H9 (cell line): ENCODE measurements around the gene ATG5. TPM values are rescaled to one million over a fixed set of nuclear protein-coding genes. Genes with fewer than 3 reads are reported as not detected.

Source experiments
- DNase-seq: peaks from one replicate; pipeline ENCODE4 v3.0.0-alpha.2; 2017
- H2AFZ ChIP-seq: one replicate; pipeline ENCODE4 v1.6.1; 2013; ENCODE audit warnings: mild to moderate bottlenecking, low read length, control low read depth, moderate library complexity
- H2AK5ac ChIP-seq: 2 replicates; pipeline ENCODE4 v1.6.1; 2013; ENCODE audit warnings: low read length, control low read depth, mixed read lengths; ENCODE audit not compliant: insufficient read length
- H2BK120ac ChIP-seq: one replicate; pipeline ENCODE4 v1.6.1; 2013; ENCODE audit warnings: low read depth, mild to moderate bottlenecking, low read length, control low read depth, inconsistent platforms; ENCODE audit not compliant: poor library complexity, severe bottlenecking
- H2BK12ac ChIP-seq: 2 replicates; pipeline ENCODE4 v1.6.1; 2013; ENCODE audit warnings: low read length, control low read depth, mixed read lengths, low read depth; ENCODE audit not compliant: insufficient read length
- H2BK15ac ChIP-seq: 2 replicates; pipeline ENCODE4 v1.6.1; 2013; ENCODE audit warnings: low read depth, low read length, control low read depth
- H2BK20ac ChIP-seq: one replicate; pipeline ENCODE4 v1.6.1; 2013; ENCODE audit warnings: low read depth, mild to moderate bottlenecking, low read length, control low read depth, inconsistent platforms; ENCODE audit not compliant: poor library complexity, severe bottlenecking
- H2BK5ac ChIP-seq: 2 replicates; pipeline ENCODE4 v1.6.1; 2013; ENCODE audit warnings: low read length, control low read depth, mixed read lengths; ENCODE audit not compliant: insufficient read length
- H3K14ac ChIP-seq: 2 replicates; pipeline ENCODE4 v1.6.1; 2013; ENCODE audit warnings: low read length, control low read depth; ENCODE audit not compliant: insufficient read depth
- H3K18ac ChIP-seq: 2 replicates; pipeline ENCODE4 v1.6.1; 2013; ENCODE audit warnings: low read depth, mild to moderate bottlenecking, mixed read lengths, low read length, control low read depth; ENCODE audit not compliant: insufficient read length
- H3K23ac ChIP-seq: 2 replicates; pipeline ENCODE4 v1.6.1; 2013; ENCODE audit warnings: low read length, control low read depth, mixed read lengths, low read depth; ENCODE audit not compliant: insufficient read length
- H3K23me2 ChIP-seq: 2 replicates; pipeline ENCODE4 v1.6.1; 2013; ENCODE audit warnings: low read depth, mild to moderate bottlenecking, mixed read lengths, low read length, control low read depth; ENCODE audit not compliant: insufficient read length, poor library complexity, severe bottlenecking
- H3K27ac ChIP-seq: 2 replicates; pipeline ENCODE4 v1.5.1; 2013; ENCODE audit warnings: low read length, control low read depth, mixed read lengths, low read depth; ENCODE audit not compliant: insufficient read length
- H3K27me3 ChIP-seq: 2 replicates; pipeline ENCODE4 v1.6.1; 2013; ENCODE audit warnings: low read length, control low read depth, inconsistent platforms; ENCODE audit not compliant: insufficient read depth
- H3K4ac ChIP-seq: 2 replicates; pipeline ENCODE4 v1.6.1; 2013; ENCODE audit warnings: low read depth, mild to moderate bottlenecking, control low read depth, inconsistent platforms, low read length, moderate library complexity
- H3K4me1 ChIP-seq: 2 replicates; pipeline ENCODE4 v1.6.1; 2013; ENCODE audit warnings: low read length, control low read depth, inconsistent platforms; ENCODE audit not compliant: insufficient read depth
- H3K4me2 ChIP-seq: 2 replicates; pipeline ENCODE4 v1.6.1; 2013; ENCODE audit warnings: low read length, control low read depth, mixed read lengths; ENCODE audit not compliant: insufficient read length, insufficient read depth
- H3K56ac ChIP-seq: 2 replicates; pipeline ENCODE4 v1.6.1; 2013; ENCODE audit warnings: low read depth, mild to moderate bottlenecking, mixed read lengths, low read length, control low read depth; ENCODE audit not compliant: insufficient read length
- H3K79me1 ChIP-seq: 2 replicates; pipeline ENCODE4 v1.6.1; 2013; ENCODE audit warnings: low read depth, mild to moderate bottlenecking, moderate library complexity, low read length, control low read depth, inconsistent platforms; ENCODE audit not compliant: insufficient read depth, poor library complexity, severe bottlenecking
- H3K79me2 ChIP-seq: 2 replicates; pipeline ENCODE4 v1.6.1; 2013; ENCODE audit warnings: low read length, control low read depth, inconsistent platforms; ENCODE audit not compliant: insufficient read depth
- H3K9ac ChIP-seq: 2 replicates; pipeline ENCODE4 v1.6.1; 2013; ENCODE audit warnings: low read length, control low read depth, mixed read lengths; ENCODE audit not compliant: insufficient read length; ENCODE audit errors: extremely low read depth
- H3K9me3 ChIP-seq: one replicate; pipeline ENCODE4 v1.6.1; 2013; ENCODE audit warnings: low read depth, low read length, inconsistent platforms; ENCODE audit not compliant: control insufficient read depth
- H3T11ph ChIP-seq: one replicate; pipeline ENCODE4 v1.6.1; 2013; ENCODE audit warnings: mild to moderate bottlenecking, low read length, control low read depth, inconsistent platforms
- H4K20me1 ChIP-seq: one replicate; pipeline ENCODE4 v1.6.1; 2013; ENCODE audit not compliant: control insufficient read depth, insufficient read length, insufficient read depth
- H4K5ac ChIP-seq: 2 replicates; pipeline ENCODE4 v1.6.1; 2013; ENCODE audit warnings: low read depth, mild to moderate bottlenecking, mixed read lengths, low read length, control low read depth; ENCODE audit not compliant: insufficient read length
- H4K8ac ChIP-seq: replicated peaks from 2 replicates; pipeline ENCODE4 v1.6.1; 2013; ENCODE audit warnings: low read length, control low read depth, mixed read lengths, low read depth; ENCODE audit not compliant: insufficient read length
- H4K91ac ChIP-seq: 2 replicates; pipeline ENCODE4 v1.6.1; 2013; ENCODE audit warnings: low read depth, mild to moderate bottlenecking, moderate library complexity, mixed read lengths, low read length, control low read depth; ENCODE audit not compliant: insufficient read length
- H3K27ac Mint-ChIP-seq, 3 experiments: 2 replicates in 2 of 3; 3 replicates in 1 of 3; pipeline ENCODE4 v1.8.0; 2020 to 2021; ENCODE audit warnings: mixed read lengths in 3 of 3, mild to moderate bottlenecking in 1 of 3, moderate library complexity in 1 of 3
- H3K27me3 Mint-ChIP-seq: 2 replicates; pipeline ENCODE4 v1.8.0; 2021; ENCODE audit warnings: low read depth, mild to moderate bottlenecking, moderate library complexity, mixed read lengths
- H3K36me3 Mint-ChIP-seq, 3 experiments: 2 replicates in 2 of 3; 3 replicates in 1 of 3; pipeline ENCODE4 v1.8.0; 2020 to 2021; ENCODE audit warnings: low read depth in 3 of 3, mixed read lengths in 3 of 3; ENCODE audit not compliant: insufficient read depth in 1 of 3
- H3K4me1 Mint-ChIP-seq, 2 experiments: 2 replicates each; pipeline ENCODE4 v1.8.0; 2020; ENCODE audit warnings: mixed read lengths in 2 of 2
- H3K4me3 Mint-ChIP-seq, 2 experiments: 2 replicates in 1 of 2; 3 replicates in 1 of 2; pipeline ENCODE4 v1.8.0; 2020 to 2021; ENCODE audit warnings: mild to moderate bottlenecking in 2 of 2, mixed read lengths in 2 of 2, moderate library complexity in 1 of 2
- H3K9me3 Mint-ChIP-seq, 2 experiments: 2 replicates in 1 of 2; 3 replicates in 1 of 2; pipeline ENCODE4 v1.8.0; 2020; ENCODE audit warnings: mild to moderate bottlenecking in 2 of 2, mixed read lengths in 2 of 2, moderate library complexity in 1 of 2
- CTCF ChIP-seq: fragments of 200-600 bp; sonication (generic); conservative IDR thresholded peaks from 3 replicates; pipeline ENCODE4 v1.8.0; 2021; ENCODE audit warnings: antibody characterized with exemption, mild to moderate bottlenecking
- WGBS: extraction: QIAGEN DNeasy Blood & Tissue Kit; methylation state at CpG from one replicate; pipeline ENCODE4 v1.1.7; 2013; ENCODE audit warnings: missing lambda C conversion rate, low lambda C conversion rate, mixed read lengths; ENCODE audit not compliant: insufficient read length; ENCODE audit errors: extremely low coverage; 5-methylcytosine and 5-hydroxymethylcytosine counted together
- total RNA-seq: library from RNA; stranded (reverse); gene quantifications from 2 replicates; pipeline ENCODE4 v1.2.1, GENCODE V29; 2021

The ATG5 gene
- total RNA-seq, 1 experiment from 2014 or later: 36.7 TPM

GRCh38 chr6:106213660-106214289 is 111.8 kb downstream of the ATG5 start:
- TF ChIP-seq CTCF: no peak

More at GRCh38 chr6:106213660-106214289, 111.8 kb downstream of the ATG5 start:
- no peak overlapping the region for H3K18ac ChIP-seq
- Mint-ChIP-seq H3K36me3 (peaks cover 0 to 8% (median 0%) of the 10 kb centered on the region in 3 experiments; a peak in 3 of 7 replicates), H3K9me3 (no peaks in the 10 kb centered on the region), H3K27ac (no peak overlapping the region), H3K4me3 (no peak overlapping the region), H3K27me3 (no peaks in the 10 kb centered on the region), H3K4me1 (peaks cover 14% of the 10 kb centered on the region in 2 experiments)
- no peak overlapping the region for H4K5ac ChIP-seq
- H3K23me2 ChIP-seq: no peaks in the 10 kb centered on the region
- no peak overlapping the region for H4K8ac ChIP-seq
- H2BK12ac ChIP-seq: no peak overlapping the region
- H3K27me3 ChIP-seq: no peaks in the 10 kb centered on the region
- no peaks in the 10 kb centered on the region for H4K20me1 ChIP-seq
- no peak overlapping the region for H3T11ph ChIP-seq
- H2BK120ac ChIP-seq: no peak overlapping the region
- no peak overlapping the region for H4K91ac ChIP-seq
- no CpG with 5 or more reads among the region's 2 CpGs for WGBS
- H3K9me3 ChIP-seq: no peaks in the 10 kb centered on the region
- H3K9ac ChIP-seq: no peak overlapping the region
- peaks cover 1% of the 10 kb centered on the region; the same call in 1 of the 2 replicates for H3K79me2 ChIP-seq
- no peaks in the 10 kb centered on the region for H3K79me1 ChIP-seq
- no peak overlapping the region for H3K56ac ChIP-seq
- H2AFZ ChIP-seq: no peak overlapping the region
- H3K23ac ChIP-seq: no peak overlapping the region
- H3K27ac ChIP-seq: no peak overlapping the region
- no peak overlapping the region for H3K14ac ChIP-seq
- H2BK15ac ChIP-seq: no peak overlapping the region
- no peak overlapping the region for H2AK5ac ChIP-seq
- no peak overlapping the region for H2BK5ac ChIP-seq
- no peak overlapping the region for H3K4me2 ChIP-seq
- DNase-seq: no peak
- H2BK20ac ChIP-seq: no peak overlapping the region
- H3K4me1 ChIP-seq: no peaks in the 10 kb centered on the region
- no peak overlapping the region for H3K4ac ChIP-seq
